Osteocyte (in vitro differentiated cells): ENCODE measurements around the gene SMIM38. TPM values are rescaled to one million over a fixed set of nuclear protein-coding genes. Genes with fewer than 3 reads are reported as not detected.

Source experiments
- DNase-seq: peaks from one replicate; pipeline ENCODE4 v3.0.0; 2021; ENCODE audit warnings: mixed read lengths; ENCODE audit not compliant: unreplicated experiment; ENCODE audit errors: extremely low spot score
- H3K27ac Mint-ChIP-seq: one replicate; pipeline ENCODE4 v1.8.0; 2021; ENCODE audit warnings: mild to moderate bottlenecking, mixed read lengths; ENCODE audit not compliant: unreplicated experiment
- H3K27me3 Mint-ChIP-seq: one replicate; pipeline ENCODE4 v1.8.0; 2021; ENCODE audit warnings: mixed read lengths; ENCODE audit not compliant: unreplicated experiment
- H3K36me3 Mint-ChIP-seq: one replicate; pipeline ENCODE4 v1.8.0; 2021; ENCODE audit warnings: mixed read lengths; ENCODE audit not compliant: unreplicated experiment
- H3K4me1 Mint-ChIP-seq: one replicate; pipeline ENCODE4 v1.8.0; 2021; ENCODE audit warnings: mixed read lengths; ENCODE audit not compliant: unreplicated experiment
- H3K4me3 Mint-ChIP-seq: one replicate; pipeline ENCODE4 v1.8.0; 2021; ENCODE audit warnings: mild to moderate bottlenecking, moderate library complexity, mixed read lengths; ENCODE audit not compliant: unreplicated experiment
- H3K9me3 Mint-ChIP-seq: one replicate; pipeline ENCODE4 v1.8.0; 2021; ENCODE audit warnings: mixed read lengths; ENCODE audit not compliant: unreplicated experiment
- CTCF ChIP-seq: fragments of 200-600 bp; sonication (generic); IDR thresholded peaks from 2 replicates; pipeline ENCODE4 v1.5.0; 2021; ENCODE audit warnings: antibody characterized with exemption, mild to moderate bottlenecking, moderate library complexity
- total RNA-seq: library from RNA; stranded (reverse); gene quantifications from 2 replicates; pipeline ENCODE4 v1.2.1, GENCODE V29; 2021

Gene SMIM38
- total RNA-seq, 1 donor from 2014 or later, result 1.0 TPM

- Mint-ChIP-seq H3K4me3 (no peak overlapping the region), H3K27ac (no peak overlapping the region), H3K9me3 (no peaks in the 10 kb centered on the region), H3K36me3 (no peaks in the 10 kb centered on the region), H3K27me3 (peaks cover 6% of the 10 kb centered on the region), H3K4me1 (peaks cover 4% of the 10 kb centered on the region)
- DNase-seq, result no peak
- TF ChIP-seq CTCF, result no peak
These were observed 39.2 kb downstream of the SMIM38 start for GRCh38 chr11:69194956-69195355.

GRCh38 chr11:69195824-69196782 is 40.4 kb downstream of the SMIM38 start:
- no peak for TF ChIP-seq CTCF
- Mint-ChIP-seq H3K4me1 (peaks cover 6% of the 10 kb centered on the region), H3K27ac (no peak overlapping the region), H3K9me3 (no peaks in the 10 kb centered on the region), H3K4me3 (no peak overlapping the region), H3K36me3 (no peaks in the 10 kb centered on the region), H3K27me3 (peaks cover 6% of the 10 kb centered on the region)
- DNase-seq, result no peak

- H3K27ac Mint-ChIP-seq, result no peak overlapping the region
- H3K9me3 Mint-ChIP-seq, result no peaks in the 10 kb centered on the region
- H3K36me3 Mint-ChIP-seq, result no peaks in the 10 kb centered on the region
- H3K27me3 Mint-ChIP-seq, result peaks cover 6% of the 10 kb centered on the region
- DNase-seq, result no peak
- no peak overlapping the region for H3K4me3 Mint-ChIP-seq
- TF ChIP-seq CTCF, result no peak
- peaks cover 6% of the 10 kb centered on the region for H3K4me1 Mint-ChIP-seq
These were observed 41.0 kb downstream of the SMIM38 start for GRCh38 chr11:69196783-69197169.

- H3K9me3 Mint-ChIP-seq, result no peaks in the 10 kb centered on the region
- H3K36me3 Mint-ChIP-seq, result no peaks in the 10 kb centered on the region
- DNase-seq, result no peak
- H3K4me3 Mint-ChIP-seq, result no peak overlapping the region
- peaks cover 3% of the 10 kb centered on the region for H3K4me1 Mint-ChIP-seq
- TF ChIP-seq CTCF, result no peak
- H3K27me3 Mint-ChIP-seq, result peaks cover 6% of the 10 kb centered on the region
- H3K27ac Mint-ChIP-seq, result no peak overlapping the region
These were observed 43.3 kb downstream of the SMIM38 start for GRCh38 chr11:69198891-69199582.
